ENCODE measurements around the gene RNF151.

DNA sequence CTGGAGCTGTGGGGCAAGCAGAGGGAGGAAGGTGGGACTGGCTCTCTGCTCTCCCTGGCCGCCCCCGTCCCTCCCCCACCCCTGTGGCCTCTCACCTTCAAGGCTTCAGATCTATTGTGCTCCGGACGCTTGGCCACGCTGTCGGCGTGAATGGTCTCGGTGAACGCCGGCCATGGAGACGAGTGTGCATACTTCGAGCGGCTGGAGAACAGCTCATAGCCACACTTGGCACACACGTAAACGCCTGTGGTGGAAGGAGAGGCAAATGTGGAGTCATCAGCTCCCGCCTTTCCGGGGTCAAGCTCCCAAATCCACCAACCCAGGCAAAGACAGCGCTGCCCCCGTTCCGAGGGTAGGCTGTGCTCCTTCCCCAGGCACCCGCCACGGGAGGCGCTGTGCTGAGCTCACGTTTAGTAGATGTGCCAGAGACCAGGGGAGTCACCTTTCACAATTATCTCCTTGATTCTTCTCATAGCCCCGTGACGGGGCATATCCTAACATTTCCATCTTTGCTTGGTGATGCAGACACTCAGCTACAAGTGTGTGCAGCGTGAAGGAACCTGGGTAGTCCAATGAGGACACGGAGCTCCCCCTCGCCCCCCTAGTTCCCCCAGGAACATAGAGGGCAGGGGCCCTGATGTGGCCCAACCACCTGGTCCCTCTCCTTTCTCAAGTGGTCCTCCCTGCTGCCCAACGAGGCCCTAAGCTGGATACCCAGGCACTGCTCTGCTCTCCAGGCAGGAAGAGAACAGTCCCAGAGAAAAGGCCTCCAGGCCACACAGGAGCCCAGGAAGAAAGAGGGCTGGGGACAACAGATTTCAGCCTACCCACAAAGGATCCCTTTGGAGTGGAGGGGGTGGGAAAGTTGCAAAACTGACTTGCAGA lies 25.3 kb upstream of the RNF151 start:
- TF ChIP-seq EP300 (IDR thresholded peaks at IDR 0.05) (no peak), POLR2AphosphoS5 (IDR thresholded peaks at IDR 0.05) (no peak), POLR2A (IDR thresholded peaks at IDR 0.05) (no peak)
- TF ChIP-seq, protein P1, sequence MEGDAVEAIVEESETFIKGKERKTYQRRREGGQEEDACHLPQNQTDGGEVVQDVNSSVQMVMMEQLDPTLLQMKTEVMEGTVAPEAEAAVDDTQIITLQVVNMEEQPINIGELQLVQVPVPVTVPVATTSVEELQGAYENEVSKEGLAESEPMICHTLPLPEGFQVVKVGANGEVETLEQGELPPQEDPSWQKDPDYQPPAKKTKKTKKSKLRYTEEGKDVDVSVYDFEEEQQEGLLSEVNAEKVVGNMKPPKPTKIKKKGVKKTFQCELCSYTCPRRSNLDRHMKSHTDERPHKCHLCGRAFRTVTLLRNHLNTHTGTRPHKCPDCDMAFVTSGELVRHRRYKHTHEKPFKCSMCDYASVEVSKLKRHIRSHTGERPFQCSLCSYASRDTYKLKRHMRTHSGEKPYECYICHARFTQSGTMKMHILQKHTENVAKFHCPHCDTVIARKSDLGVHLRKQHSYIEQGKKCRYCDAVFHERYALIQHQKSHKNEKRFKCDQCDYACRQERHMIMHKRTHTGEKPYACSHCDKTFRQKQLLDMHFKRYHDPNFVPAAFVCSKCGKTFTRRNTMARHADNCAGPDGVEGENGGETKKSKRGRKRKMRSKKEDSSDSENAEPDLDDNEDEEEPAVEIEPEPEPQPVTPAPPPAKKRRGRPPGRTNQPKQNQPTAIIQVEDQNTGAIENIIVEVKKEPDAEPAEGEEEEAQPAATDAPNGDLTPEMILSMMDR (IDR thresholded peaks at IDR 0.05): no peak
